Panc1 (cell line): Measurements from ENCODE around the gene NOL3.

ENCODE experiments used
- POLR2AphosphoS5 ChIP-seq: IDR thresholded peaks from 2 replicates; pipeline ENCODE4 v1.6.1; 2012; ENCODE audit warnings: mild to moderate bottlenecking, low read depth, low read length, moderate library complexity
- SIN3A ChIP-seq: IDR thresholded peaks from 2 replicates; pipeline ENCODE4 v1.6.1; 2012; ENCODE audit warnings: low read depth, mild to moderate bottlenecking, low read length, moderate library complexity, borderline replicate concordance; ENCODE audit not compliant: insufficient read depth
- TF ChIP-seq, protein P1 (sequence below): fragments of 450-650 bp; IDR thresholded peaks from 2 replicates; pipeline ENCODE4 v1.5.1; 2017; ENCODE audit warnings: mild to moderate bottlenecking

DNA sequence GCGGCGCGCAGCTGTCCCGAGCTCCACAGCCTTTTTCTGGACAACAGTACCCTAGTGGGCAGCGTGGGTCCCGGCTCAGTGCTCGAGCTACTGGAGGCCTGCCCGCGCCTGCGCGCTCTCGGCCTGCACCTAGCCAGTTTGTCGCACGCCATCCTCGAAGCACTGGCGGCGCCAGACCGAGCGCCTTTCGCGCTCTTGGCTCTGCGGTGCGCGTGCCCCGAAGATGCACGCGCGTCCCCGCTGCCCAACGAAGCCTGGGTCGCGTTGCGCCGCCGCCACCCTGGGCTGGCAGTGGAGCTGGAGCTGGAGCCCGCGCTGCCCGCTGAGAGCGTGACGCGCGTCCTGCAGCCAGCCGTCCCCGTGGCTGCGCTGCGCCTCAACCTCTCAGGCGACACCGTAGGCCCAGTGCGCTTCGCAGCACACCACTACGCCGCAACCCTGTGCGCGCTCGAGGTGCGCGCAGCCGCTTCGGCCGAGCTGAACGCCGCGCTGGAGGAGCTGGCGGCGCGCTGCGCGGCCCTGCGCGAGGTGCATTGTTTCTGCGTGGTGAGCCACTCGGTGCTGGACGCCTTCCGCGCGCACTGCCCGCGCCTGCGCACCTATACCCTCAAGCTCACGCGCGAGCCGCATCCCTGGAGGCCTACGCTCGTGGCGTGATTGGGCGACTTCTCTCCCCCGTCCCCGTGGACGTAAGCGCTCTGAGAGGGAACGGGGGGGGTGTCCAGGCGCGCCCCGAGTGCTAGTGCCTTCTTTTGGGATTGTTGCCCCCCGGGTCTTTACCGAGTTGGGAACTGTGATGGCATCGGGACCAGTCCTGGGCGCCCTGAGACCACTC lies 7.0 kb upstream of the NOL3 start:
- TF ChIP-seq POLR2AphosphoS5 = no peak
- TF ChIP-seq, protein P1, sequence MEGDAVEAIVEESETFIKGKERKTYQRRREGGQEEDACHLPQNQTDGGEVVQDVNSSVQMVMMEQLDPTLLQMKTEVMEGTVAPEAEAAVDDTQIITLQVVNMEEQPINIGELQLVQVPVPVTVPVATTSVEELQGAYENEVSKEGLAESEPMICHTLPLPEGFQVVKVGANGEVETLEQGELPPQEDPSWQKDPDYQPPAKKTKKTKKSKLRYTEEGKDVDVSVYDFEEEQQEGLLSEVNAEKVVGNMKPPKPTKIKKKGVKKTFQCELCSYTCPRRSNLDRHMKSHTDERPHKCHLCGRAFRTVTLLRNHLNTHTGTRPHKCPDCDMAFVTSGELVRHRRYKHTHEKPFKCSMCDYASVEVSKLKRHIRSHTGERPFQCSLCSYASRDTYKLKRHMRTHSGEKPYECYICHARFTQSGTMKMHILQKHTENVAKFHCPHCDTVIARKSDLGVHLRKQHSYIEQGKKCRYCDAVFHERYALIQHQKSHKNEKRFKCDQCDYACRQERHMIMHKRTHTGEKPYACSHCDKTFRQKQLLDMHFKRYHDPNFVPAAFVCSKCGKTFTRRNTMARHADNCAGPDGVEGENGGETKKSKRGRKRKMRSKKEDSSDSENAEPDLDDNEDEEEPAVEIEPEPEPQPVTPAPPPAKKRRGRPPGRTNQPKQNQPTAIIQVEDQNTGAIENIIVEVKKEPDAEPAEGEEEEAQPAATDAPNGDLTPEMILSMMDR = no peak
- no peak for TF ChIP-seq SIN3A
